Fibroblast of lung (primary cell): ENCODE results near the gene OR52B6.

ENCODE experiments used
- EZH2 ChIP-seq: IDR thresholded peaks from 2 replicates; pipeline ENCODE4 v1.5.1; 2012; ENCODE audit warnings: low read length, control low read depth, mild to moderate bottlenecking; ENCODE audit errors: missing control alignments
- TF ChIP-seq, protein P1 (sequence below), 2 donors: IDR thresholded peaks in 1 of 2; conservative IDR thresholded peaks in 1 of 2; 1 replicate in 1 of 2; 2 replicates in 1 of 2; pipeline ENCODE4 v1.5.1; 2011 to 2012; ENCODE audit warnings: low read length in 2 of 2, control low read depth in 1 of 2, inconsistent platforms in 1 of 2, low read depth in 1 of 2, mild to moderate bottlenecking in 1 of 2

DNA sequence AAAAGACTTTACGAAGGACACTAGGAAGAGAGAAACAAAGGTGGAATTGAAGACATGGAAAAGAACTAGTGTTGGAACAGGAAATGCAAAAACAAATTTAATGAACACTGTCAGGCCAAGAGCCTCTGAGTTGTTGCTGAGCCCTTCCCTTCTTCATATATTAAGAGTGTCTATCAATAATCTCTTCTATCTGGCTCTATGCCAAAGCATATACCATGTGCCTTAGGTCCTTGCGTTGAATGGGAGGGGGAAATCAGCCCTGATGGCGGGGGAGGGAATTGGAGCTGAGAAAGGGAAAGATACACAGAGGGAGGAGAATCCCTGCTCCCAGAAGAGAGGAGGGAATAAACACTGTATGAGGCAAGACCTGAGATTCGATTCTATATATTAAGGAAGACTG lies 5.5 kb upstream of the OR52B6 start:
- TF ChIP-seq, protein P1, sequence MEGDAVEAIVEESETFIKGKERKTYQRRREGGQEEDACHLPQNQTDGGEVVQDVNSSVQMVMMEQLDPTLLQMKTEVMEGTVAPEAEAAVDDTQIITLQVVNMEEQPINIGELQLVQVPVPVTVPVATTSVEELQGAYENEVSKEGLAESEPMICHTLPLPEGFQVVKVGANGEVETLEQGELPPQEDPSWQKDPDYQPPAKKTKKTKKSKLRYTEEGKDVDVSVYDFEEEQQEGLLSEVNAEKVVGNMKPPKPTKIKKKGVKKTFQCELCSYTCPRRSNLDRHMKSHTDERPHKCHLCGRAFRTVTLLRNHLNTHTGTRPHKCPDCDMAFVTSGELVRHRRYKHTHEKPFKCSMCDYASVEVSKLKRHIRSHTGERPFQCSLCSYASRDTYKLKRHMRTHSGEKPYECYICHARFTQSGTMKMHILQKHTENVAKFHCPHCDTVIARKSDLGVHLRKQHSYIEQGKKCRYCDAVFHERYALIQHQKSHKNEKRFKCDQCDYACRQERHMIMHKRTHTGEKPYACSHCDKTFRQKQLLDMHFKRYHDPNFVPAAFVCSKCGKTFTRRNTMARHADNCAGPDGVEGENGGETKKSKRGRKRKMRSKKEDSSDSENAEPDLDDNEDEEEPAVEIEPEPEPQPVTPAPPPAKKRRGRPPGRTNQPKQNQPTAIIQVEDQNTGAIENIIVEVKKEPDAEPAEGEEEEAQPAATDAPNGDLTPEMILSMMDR (conservative IDR thresholded peaks at IDR 0.05 in 1 of 2, IDR thresholded peaks at IDR 0.05 in 1 of 2; ENCODE audit: low read depth in 1 of 2, low read length in 2 of 2): no peak
- TF ChIP-seq EZH2: no peak
